GM12872 (cell line): ENCODE measurements around the gene C4orf33.

ENCODE experiments used
- CTCF ChIP-seq: IDR thresholded peaks from 3 replicates; pipeline ENCODE4 v1.5.1; 2011; ENCODE audit warnings: low read depth, mild to moderate bottlenecking, low read length, moderate library complexity; ENCODE audit not compliant: insufficient read depth

The C4orf33 gene

GRCh38 chr4:129131343-129131742, 35.4 kb downstream of the C4orf33 start:
- no peak for TF ChIP-seq CTCF

- TF ChIP-seq CTCF, result no peak
Measured at GRCh38 chr4:129136433-129136832, 40.5 kb downstream of the C4orf33 start.

- TF ChIP-seq CTCF, result no peak
Measured at GRCh38 chr4:129138810-129139496, 43.0 kb downstream of the C4orf33 start.

DNA sequence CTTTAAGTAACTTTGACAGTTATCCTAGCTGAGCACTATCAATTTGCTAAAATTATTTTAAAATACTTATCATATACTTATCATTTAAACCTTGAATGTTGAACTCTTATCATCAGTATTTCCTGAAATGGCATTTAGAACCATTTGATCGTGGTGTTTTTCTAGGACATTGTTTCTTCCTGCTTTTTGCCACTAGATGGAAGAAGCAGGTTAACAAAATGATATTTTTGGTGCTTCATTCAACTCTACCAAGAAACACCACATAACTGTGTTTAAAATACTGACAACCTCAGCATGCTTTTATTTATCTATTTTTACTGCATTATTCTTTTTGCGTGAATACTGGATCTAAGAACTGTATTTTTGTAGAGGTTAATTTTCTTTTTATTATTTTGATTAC, 44.6 kb downstream of the C4orf33 start:
- no peak for TF ChIP-seq CTCF

GRCh38 chr4:129143359-129143758, 47.4 kb downstream of the C4orf33 start:
- TF ChIP-seq CTCF, result no peak

GRCh38 chr4:129144755-129145206, 48.8 kb downstream of the C4orf33 start:
- TF ChIP-seq CTCF, result no peak

- TF ChIP-seq CTCF, result no peak
Measured at GRCh38 chr4:129145222-129145730, 49.3 kb downstream of the C4orf33 start.

DNA sequence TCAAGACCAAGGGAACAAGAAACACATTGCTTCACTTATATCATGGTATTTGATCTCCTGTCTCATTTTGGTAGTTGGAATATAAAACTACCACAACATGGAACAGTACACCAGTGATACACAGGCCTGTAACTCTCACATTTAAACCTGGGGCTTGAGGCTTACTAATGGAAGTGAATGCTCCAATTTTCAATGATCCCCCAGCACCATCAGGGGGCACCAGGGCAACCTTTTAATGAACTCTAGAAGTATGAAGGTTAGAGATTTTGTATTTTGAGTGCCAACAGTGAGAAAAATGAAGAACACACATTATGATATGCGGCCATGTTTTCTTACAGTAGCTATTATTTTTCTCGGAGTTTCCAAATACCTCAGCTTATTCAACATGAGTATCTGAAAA, 50.7 kb downstream of the C4orf33 start:
- TF ChIP-seq CTCF, result no peak
